Parathyroid adenoma (tissue), 2 donors: Measurements from ENCODE around the gene CALD1.

ENCODE experiments used
- H2AFZ ChIP-seq: fragments of 300-600 bp; sonication (generic); one replicate; pipeline ENCODE4 v1.7.0; 2017; ENCODE audit warnings: antibody characterized with exemption, mild to moderate bottlenecking
- H3K27ac ChIP-seq: fragments of 300-600 bp; sonication (generic); one replicate; pipeline ENCODE4 v1.7.0; 2017
- H3K27me3 ChIP-seq: fragments of 300-600 bp; sonication (generic); one replicate; pipeline ENCODE4 v1.7.0; 2017; ENCODE audit warnings: low read length; ENCODE audit not compliant: control insufficient read depth, insufficient read depth
- H3K36me3 ChIP-seq: fragments of 300-600 bp; sonication (generic); one replicate; pipeline ENCODE4 v1.7.0; 2017; ENCODE audit warnings: low read length; ENCODE audit not compliant: control insufficient read depth, insufficient read depth
- H3K4me1 ChIP-seq: fragments of 300-600 bp; sonication (generic); one replicate; pipeline ENCODE4 v1.7.0; 2017; ENCODE audit warnings: control low read depth
- H3K4me2 ChIP-seq: fragments of 300-600 bp; sonication (generic); one replicate; pipeline ENCODE4 v1.7.0; 2017; ENCODE audit warnings: low read length
- H3K4me3 ChIP-seq: fragments of 300-600 bp; sonication (generic); one replicate; pipeline ENCODE4 v1.7.0; 2017; ENCODE audit warnings: low read depth, low read length
- H3K79me2 ChIP-seq: fragments of 300-600 bp; sonication (generic); one replicate; pipeline ENCODE4 v1.7.0; 2017; ENCODE audit warnings: control low read depth
- H3K9ac ChIP-seq: fragments of 300-600 bp; sonication (generic); one replicate; pipeline ENCODE4 v1.7.0; 2017; ENCODE audit warnings: mild to moderate bottlenecking
- H3K9me3 ChIP-seq: fragments of 300-600 bp; sonication (generic); one replicate; pipeline ENCODE4 v1.7.0; 2017; ENCODE audit warnings: low read length; ENCODE audit not compliant: control insufficient read depth
- TF ChIP-seq, protein P1 (sequence below): fragments of 300-600 bp; sonication (generic); IDR thresholded peaks from one replicate; pipeline ENCODE4 v1.7.0; 2017; ENCODE audit warnings: antibody characterized with exemption, mild to moderate bottlenecking
- donor health status: primary hyperparathyroidism.

Gene CALD1

GRCh38 chr7:134992626-134993179 is 213.3 kb downstream of the CALD1 start:
- no peak overlapping the region for H3K9ac ChIP-seq
- H3K79me2 ChIP-seq = no peaks in the 10 kb centered on the region
- H3K27ac ChIP-seq = no peak overlapping the region
- TF ChIP-seq, protein P1, sequence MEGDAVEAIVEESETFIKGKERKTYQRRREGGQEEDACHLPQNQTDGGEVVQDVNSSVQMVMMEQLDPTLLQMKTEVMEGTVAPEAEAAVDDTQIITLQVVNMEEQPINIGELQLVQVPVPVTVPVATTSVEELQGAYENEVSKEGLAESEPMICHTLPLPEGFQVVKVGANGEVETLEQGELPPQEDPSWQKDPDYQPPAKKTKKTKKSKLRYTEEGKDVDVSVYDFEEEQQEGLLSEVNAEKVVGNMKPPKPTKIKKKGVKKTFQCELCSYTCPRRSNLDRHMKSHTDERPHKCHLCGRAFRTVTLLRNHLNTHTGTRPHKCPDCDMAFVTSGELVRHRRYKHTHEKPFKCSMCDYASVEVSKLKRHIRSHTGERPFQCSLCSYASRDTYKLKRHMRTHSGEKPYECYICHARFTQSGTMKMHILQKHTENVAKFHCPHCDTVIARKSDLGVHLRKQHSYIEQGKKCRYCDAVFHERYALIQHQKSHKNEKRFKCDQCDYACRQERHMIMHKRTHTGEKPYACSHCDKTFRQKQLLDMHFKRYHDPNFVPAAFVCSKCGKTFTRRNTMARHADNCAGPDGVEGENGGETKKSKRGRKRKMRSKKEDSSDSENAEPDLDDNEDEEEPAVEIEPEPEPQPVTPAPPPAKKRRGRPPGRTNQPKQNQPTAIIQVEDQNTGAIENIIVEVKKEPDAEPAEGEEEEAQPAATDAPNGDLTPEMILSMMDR = no peak
- H2AFZ ChIP-seq = no peak overlapping the region
- no peak overlapping the region for H3K4me2 ChIP-seq
- no peaks in the 10 kb centered on the region for H3K9me3 ChIP-seq
- no peaks in the 10 kb centered on the region for H3K27me3 ChIP-seq
- H3K36me3 ChIP-seq = no peaks in the 10 kb centered on the region
- H3K4me1 ChIP-seq = peaks cover 2% of the 10 kb centered on the region
- H3K4me3 ChIP-seq = no peak overlapping the region

DNA sequence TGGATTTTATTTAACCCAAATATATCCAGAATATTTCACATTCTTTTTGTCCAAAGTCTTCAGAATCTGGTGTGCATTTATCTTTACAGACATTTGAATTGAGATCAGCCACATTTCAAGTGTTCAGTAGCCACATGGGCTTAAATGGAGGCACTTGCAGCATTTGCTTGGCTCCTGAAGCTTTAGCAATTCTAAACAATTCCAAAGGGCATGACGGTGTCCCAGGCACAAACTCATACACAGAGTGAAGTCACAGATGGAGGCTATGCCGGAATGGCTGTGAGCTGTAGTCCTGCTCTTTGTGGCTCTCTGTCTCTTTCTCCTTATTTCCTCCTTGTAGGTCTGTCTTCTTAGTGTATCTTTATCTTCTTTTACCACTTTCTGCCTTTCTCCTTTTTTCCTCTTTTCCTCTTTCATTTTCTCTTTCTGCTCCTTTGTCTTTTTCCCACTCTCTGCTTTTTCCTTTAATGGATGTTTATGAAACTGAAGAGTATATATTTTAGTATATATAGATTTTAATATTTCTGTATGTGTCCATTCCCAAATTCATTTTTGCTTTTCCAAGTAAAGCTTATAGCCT is 214.5 kb downstream of the CALD1 start:
- TF ChIP-seq, protein P1 = no peak
- Histone ChIP-seq H3K9ac (no peak overlapping the region), H2AFZ (no peak overlapping the region), H3K4me3 (no peak overlapping the region), H3K9me3 (no peaks in the 10 kb centered on the region), H3K36me3 (no peaks in the 10 kb centered on the region), H3K27me3 (no peaks in the 10 kb centered on the region), H3K4me2 (no peak overlapping the region), H3K79me2 (no peaks in the 10 kb centered on the region), H3K4me1 (peaks cover 2% of the 10 kb centered on the region), H3K27ac (no peak overlapping the region)

DNA sequence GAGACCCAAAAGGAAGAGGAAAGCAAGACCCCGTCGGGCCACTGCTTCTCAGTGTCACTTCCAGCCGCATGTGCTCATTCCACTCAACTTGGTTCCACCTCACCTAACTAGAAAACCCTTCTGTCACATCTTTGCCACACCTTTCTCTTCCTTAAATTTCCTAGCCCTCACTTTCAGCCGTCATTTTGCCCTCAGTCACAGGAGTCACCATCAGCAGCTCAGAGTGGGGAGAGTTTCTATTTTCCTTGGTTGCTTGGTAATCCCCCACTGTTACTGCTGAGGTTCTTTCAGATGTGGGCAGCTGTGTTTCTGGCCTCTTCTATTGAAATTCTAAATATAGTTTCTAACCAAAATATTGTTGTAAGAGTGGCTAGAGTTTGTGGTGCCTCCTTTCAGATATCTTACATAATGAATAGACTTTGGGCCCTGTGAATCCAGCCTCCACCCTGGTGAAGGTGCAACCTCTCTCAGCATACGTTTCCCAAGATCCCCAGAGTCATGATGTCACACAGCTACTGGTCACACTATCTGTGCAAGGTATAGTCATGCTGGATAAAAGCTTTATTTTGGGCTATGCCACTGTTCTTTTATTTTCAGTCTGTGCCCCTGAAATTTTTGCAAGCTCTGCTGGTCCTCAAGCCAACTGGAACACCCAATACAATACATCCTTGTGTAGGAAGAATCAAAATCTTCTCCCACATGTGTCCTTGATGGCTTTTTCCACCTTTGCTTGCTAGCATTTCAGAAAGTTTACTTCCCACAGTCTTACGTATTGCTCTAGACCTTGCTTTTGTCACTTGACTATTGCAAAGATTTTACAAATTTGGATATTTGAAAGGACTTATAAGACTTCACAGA is 216.0 kb downstream of the CALD1 start:
- Histone ChIP-seq H3K79me2 (no peaks in the 10 kb centered on the region), H3K36me3 (no peaks in the 10 kb centered on the region), H3K9me3 (no peaks in the 10 kb centered on the region), H3K4me3 (no peak overlapping the region), H2AFZ (no peak overlapping the region), H3K4me1 (peaks cover 2% of the 10 kb centered on the region), H3K4me2 (no peak overlapping the region), H3K9ac (no peak overlapping the region), H3K27ac (no peak overlapping the region), H3K27me3 (no peaks in the 10 kb centered on the region)
- TF ChIP-seq, protein P1 = no peak

DNA sequence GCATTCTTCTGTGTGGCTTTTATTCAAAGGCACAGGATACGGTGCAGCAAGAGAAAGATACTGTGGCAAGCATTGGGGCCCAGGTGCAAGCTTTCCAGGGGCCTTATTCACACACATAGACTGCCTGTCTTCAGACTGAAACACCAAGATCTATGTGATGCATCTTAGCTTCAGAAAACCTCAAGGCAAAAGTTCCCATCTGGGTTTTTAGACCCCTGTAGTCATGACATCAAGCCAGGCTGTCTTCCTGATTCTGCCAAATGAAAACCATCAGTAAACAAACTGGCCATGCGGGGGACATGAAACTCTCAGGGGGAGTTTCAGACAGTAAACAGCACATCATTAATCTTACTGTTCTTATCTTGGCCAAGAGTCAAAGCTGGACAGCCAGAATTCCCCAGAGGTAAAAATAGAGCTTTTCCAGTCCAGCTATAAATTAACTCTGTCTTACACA is 216.7 kb downstream of the CALD1 start:
- Histone ChIP-seq H3K27me3 (no peaks in the 10 kb centered on the region), H3K27ac (no peak overlapping the region), H3K4me2 (no peak overlapping the region), H3K36me3 (no peaks in the 10 kb centered on the region), H3K4me1 (peaks cover 2% of the 10 kb centered on the region), H3K79me2 (no peaks in the 10 kb centered on the region), H2AFZ (no peak overlapping the region), H3K9ac (no peak overlapping the region), H3K4me3 (no peak overlapping the region), H3K9me3 (no peaks in the 10 kb centered on the region)
- TF ChIP-seq, protein P1 = no peak
